HEK293T (cell line): ENCODE measurements around the gene KCNMA1.

Experiments
- CTCF ChIA-PET: fragments of 350-600 bp; formaldehyde crosslinking; extraction: SDS; loops from one replicate; lab custom pipeline; 2021; ENCODE audit warnings: antibody characterized with exemption, inconsistent platforms; lab: Yijun Ruan, JAX
- POLR2A ChIA-PET: fragments of 350-600 bp; formaldehyde crosslinking; extraction: SDS; loops from one replicate; lab custom pipeline; 2020; ENCODE audit warnings: antibody characterized with exemption, inconsistent platforms; lab: Yijun Ruan, JAX
- DNase-seq: peaks from one replicate; pipeline ENCODE4 v3.0.0; 2012; ENCODE audit warnings: mixed read lengths; ENCODE audit errors: extremely low spot score
- ARNT ChIP-seq: fragments of 450-650 bp; IDR thresholded peaks from 2 replicates; pipeline ENCODE4 v1.6.1; 2017; ENCODE audit warnings: mild to moderate bottlenecking
- BHLHE40 ChIP-seq: fragments of 450-650 bp; IDR thresholded peaks from 2 replicates; pipeline ENCODE4 v1.6.1; 2016; ENCODE audit warnings: mild to moderate bottlenecking, moderate library complexity, borderline replicate concordance
- CTBP1 ChIP-seq: fragments of 450-650 bp; IDR thresholded peaks from 2 replicates; pipeline ENCODE4 v1.6.1; 2016; ENCODE audit warnings: borderline replicate concordance
- ELF4 ChIP-seq: fragments of 450-650 bp; IDR thresholded peaks from 2 replicates; pipeline ENCODE4 v1.6.1; 2017; ENCODE audit warnings: antibody characterized with exemption
- FOXA1 ChIP-seq: fragments of 450-650 bp; IDR thresholded peaks from 2 replicates; pipeline ENCODE4 v1.6.1; 2016; ENCODE audit warnings: mild to moderate bottlenecking
- FOXK2 ChIP-seq: fragments of 450-650 bp; IDR thresholded peaks from 2 replicates; pipeline ENCODE4 v1.6.1; 2016; ENCODE audit warnings: mild to moderate bottlenecking
- FOXM1 ChIP-seq: fragments of 450-650 bp; IDR thresholded peaks from 2 replicates; pipeline ENCODE4 v1.6.1; 2017; ENCODE audit warnings: mild to moderate bottlenecking, borderline replicate concordance
- HDGF ChIP-seq: fragments of 450-650 bp; IDR thresholded peaks from 2 replicates; pipeline ENCODE4 v1.6.1; 2017; ENCODE audit warnings: antibody characterized with exemption, borderline replicate concordance
- L3MBTL2 ChIP-seq: fragments of 450-650 bp; conservative IDR thresholded peaks from 2 replicates; pipeline ENCODE4 v1.6.1; 2016; ENCODE audit warnings: mild to moderate bottlenecking
- LEF1 ChIP-seq: fragments of 450-650 bp; IDR thresholded peaks from 2 replicates; pipeline ENCODE4 v1.6.1; 2017; ENCODE audit warnings: mild to moderate bottlenecking, borderline replicate concordance
- NFRKB ChIP-seq: fragments of 450-650 bp; IDR thresholded peaks from 2 replicates; pipeline ENCODE4 v1.6.1; 2016; ENCODE audit warnings: mild to moderate bottlenecking, moderate library complexity
- SP1 ChIP-seq: fragments of 450-650 bp; IDR thresholded peaks from 2 replicates; pipeline ENCODE4 v1.6.1; 2017
- SUZ12 ChIP-seq: fragments of 450-650 bp; IDR thresholded peaks from 2 replicates; pipeline ENCODE4 v1.6.1; 2016; ENCODE audit warnings: mild to moderate bottlenecking
- TARDBP ChIP-seq: fragments of 450-650 bp; IDR thresholded peaks from 2 replicates; pipeline ENCODE4 v1.6.1; 2016
- ZNF384 ChIP-seq: fragments of 450-650 bp; IDR thresholded peaks from 2 replicates; pipeline ENCODE4 v1.6.1; 2016
- TF ChIP-seq, protein P1 (sequence below): fragments of 450-650 bp; IDR thresholded peaks from 2 replicates; pipeline ENCODE4 v1.6.1; 2016

The KCNMA1 gene

DNA sequence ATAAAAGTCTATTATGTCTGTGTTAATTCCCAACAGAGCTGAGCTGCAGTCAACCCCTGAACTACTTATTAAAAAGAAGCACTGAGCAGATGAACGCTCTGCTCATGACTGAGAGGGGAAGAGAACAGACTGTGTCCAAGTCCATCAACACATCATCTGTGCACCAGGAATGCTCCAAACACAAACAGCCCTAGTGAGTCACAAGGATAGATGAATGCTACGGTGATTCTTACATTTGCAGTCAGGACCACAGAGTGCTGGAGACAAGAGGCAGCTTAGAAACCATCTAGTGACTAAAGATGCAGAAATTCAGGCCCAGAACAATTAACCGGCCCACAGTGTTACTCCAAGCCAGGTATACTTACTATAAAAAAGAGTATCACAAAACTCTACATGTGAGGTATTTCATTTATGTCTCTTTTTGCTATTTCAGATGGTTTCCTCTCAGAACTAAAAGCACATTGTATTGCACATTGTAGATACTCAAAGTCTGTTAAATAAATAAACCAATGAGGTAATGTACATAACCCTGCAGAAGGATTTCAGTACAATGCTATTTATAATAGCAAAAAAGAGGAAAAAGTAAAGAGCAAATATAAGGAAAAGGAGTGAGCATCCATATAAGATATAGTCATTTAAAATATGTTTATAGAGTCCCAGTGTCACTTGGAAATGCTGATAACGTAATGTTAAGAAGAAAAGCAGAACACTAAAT is 159.2 kb downstream of the KCNMA1 start:
- CTCF ChIA-PET: no interaction called here
- POLR2A ChIA-PET: no interaction called here
- DNase-seq: no peak
- TF ChIP-seq BHLHE40 (no peak), FOXM1 (no peak), ZNF384 (no peak), SP1 (no peak), L3MBTL2 (no peak), CTBP1 (no peak), SUZ12 (no peak), TARDBP (no peak), ARNT (no peak), LEF1 (no peak), FOXA1 (no peak)
- TF ChIP-seq, protein P1, sequence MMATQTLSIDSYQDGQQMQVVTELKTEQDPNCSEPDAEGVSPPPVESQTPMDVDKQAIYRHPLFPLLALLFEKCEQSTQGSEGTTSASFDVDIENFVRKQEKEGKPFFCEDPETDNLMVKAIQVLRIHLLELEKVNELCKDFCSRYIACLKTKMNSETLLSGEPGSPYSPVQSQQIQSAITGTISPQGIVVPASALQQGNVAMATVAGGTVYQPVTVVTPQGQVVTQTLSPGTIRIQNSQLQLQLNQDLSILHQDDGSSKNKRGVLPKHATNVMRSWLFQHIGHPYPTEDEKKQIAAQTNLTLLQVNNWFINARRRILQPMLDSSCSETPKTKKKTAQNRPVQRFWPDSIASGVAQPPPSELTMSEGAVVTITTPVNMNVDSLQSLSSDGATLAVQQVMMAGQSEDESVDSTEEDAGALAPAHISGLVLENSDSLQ: no peak

DNA sequence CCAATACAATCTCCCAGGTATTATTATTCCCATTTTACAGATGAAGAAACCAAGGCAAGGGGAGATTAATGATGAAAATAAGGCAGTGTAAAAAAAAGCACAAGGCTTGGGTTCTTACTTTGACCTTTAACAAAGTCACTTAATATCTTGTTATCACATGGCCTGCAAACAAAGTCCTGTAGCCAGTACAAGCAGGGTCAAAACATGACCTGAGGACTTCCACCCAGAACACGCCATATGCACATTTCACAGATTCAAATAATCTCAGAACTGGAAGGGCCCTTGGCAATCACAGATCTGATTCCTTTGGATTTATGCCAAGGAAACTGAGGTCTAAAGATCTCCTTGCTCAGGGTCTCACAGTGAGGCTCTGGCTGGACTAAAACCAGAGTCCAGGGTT is 162.1 kb downstream of the KCNMA1 start:
- POLR2A ChIA-PET: no interaction called here
- TF ChIP-seq SUZ12 (no peak), ARNT (no peak), CTBP1 (no peak), BHLHE40 (no peak), LEF1 (no peak), ELF4 (no peak), FOXM1 (no peak), SP1 (no peak), ZNF384 (no peak), FOXA1 (no peak), NFRKB (no peak), FOXK2 (no peak)
- TF ChIP-seq, protein P1: no peak
- DNase-seq: no peak
- CTCF ChIA-PET: no interaction called here

DNA sequence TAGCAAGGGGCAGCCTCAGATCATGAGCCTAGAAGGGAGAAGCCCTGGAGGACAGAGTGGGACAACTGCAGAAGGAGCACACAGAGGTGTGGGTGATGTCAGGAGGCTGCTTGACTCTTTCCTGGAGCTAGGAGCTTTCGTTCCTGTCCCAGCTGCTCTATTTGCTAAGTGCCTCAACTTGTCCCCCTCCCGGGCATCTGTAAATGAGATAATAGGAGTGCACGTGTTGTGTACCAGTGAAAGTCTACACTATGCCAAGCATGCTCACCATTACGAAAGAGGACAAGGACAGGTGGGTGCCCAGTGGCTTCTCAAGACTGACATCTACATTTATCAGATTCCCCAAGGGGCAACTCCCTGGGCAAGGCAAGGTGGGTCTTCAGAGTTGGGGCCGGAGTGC is 162.7 kb downstream of the KCNMA1 start:
- no peak for TF ChIP-seq NFRKB
- POLR2A ChIA-PET: no interaction called here
- CTCF ChIA-PET: no interaction called here
- no peak for DNase-seq

DNA sequence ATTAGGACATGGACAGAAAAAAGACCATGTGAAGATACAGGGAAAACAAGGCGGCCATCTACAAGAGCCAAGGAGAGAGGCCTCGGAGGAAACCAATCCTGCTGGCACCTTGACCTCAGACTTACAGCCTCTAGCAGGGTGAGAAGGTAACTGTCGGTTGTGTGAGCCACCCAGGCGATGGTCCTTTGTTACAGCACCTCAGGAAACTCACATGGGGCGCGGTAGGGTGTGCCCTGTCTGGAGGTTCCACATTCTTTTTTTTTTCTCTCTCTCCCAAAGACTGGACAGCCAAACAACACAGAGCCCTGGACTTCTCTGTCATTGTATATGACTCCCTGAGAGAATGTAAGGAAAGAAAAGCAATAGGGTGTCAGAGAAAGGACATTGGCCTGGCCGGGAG is 163.2 kb downstream of the KCNMA1 start:
- DNase-seq: no peak
- TF ChIP-seq CTBP1: no peak
- TF ChIP-seq ZNF384: no peak
- no peak for TF ChIP-seq FOXM1
- TF ChIP-seq SUZ12: no peak
- TF ChIP-seq FOXA1: no peak
- TF ChIP-seq BHLHE40: no peak
- TF ChIP-seq, protein P1: no peak
- no peak for TF ChIP-seq FOXK2
- TF ChIP-seq ARNT: no peak
- TF ChIP-seq LEF1: no peak
- TF ChIP-seq NFRKB: no peak
- ChIA-PET CTCF (no interaction called here), POLR2A (no interaction called here)

DNA sequence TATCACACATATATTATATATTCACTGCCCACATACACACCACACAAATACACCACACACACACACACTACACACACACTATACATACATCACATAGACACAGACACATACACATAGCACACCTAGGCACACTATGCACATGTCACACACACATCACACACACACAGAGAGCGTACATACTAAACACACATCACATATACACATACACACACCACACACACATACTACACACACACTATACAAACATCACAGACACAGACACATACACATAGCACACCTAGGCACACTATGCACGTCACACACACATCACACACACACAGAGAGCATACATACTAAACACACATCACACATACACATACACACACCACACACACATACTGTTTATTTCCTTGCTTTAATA is 165.5 kb downstream of the KCNMA1 start:
- no peak for DNase-seq
- TF ChIP-seq LEF1 (no peak), SUZ12 (no peak), L3MBTL2 (no peak), SP1 (no peak), HDGF (no peak), NFRKB (no peak), ELF4 (no peak), FOXM1 (no peak), FOXA1 (no peak), ARNT (no peak), FOXK2 (no peak), TARDBP (no peak), CTBP1 (no peak), ZNF384 (no peak), BHLHE40 (no peak)
- TF ChIP-seq, protein P1: no peak
- CTCF ChIA-PET: no interaction called here
- POLR2A ChIA-PET: no interaction called here

DNA sequence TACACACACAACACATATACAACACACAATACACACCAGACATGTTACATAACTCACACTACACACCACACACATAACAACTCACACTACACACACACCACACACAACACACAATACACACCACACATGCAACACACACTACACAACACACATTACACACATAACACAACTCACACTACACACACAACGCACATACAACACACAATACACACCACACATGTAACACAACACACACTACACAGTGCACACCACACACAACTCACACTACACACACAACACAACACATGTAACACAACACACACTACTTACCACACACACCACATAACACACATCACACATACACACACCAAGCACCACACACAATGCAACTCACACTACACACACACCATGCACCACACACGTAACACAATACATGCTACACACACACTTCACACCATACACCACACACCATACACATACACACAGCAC is 166.5 kb downstream of the KCNMA1 start:
- TF ChIP-seq ZNF384: no peak
- peak; percentile 51; the same call in 1 of the 2 replicates for TF ChIP-seq CTBP1
- ChIA-PET CTCF (no interaction called here), POLR2A (no interaction called here)
- DNase-seq: no peak
